Measurements from ENCODE around the gene VAPA. TPM values are rescaled to one million over a fixed set of nuclear protein-coding genes. Genes with fewer than 3 reads are reported as not detected.

VAPA gene
- total RNA-seq, 1 experiment from 2014 or later: 137 TPM

DNA sequence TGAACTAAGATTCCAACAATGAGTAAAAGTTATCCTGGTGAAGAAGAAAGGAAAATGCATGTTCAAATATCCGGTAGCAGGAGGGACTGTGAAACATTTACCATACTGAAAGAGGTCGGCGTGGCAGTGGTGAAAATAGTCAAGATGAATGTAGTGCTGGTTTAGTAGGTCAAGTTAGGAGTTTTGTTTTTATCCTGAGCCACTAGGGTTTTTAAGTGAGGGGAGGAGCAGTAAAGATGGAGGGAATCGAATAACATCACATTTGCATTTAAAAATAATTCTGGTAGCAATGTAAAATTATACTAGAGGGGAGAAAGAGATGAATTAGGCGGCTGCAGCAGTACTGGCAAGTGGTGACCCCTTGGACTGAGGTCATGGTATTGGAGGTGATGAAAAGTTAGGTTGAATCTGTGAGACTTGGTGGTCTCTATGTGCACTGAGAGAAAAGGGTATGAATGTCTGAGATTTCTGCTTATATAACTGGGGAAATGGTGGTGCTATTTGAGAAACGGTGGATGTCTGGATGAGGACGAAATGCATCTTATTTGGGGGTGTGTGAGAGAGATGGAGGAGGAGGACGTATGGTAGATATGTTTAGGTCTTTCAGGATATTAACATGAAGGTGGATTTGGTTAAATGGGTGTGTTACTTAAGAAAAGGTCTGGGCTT is 5.9 kb downstream of the VAPA start (continued):
- TF ChIP-seq, protein P1, sequence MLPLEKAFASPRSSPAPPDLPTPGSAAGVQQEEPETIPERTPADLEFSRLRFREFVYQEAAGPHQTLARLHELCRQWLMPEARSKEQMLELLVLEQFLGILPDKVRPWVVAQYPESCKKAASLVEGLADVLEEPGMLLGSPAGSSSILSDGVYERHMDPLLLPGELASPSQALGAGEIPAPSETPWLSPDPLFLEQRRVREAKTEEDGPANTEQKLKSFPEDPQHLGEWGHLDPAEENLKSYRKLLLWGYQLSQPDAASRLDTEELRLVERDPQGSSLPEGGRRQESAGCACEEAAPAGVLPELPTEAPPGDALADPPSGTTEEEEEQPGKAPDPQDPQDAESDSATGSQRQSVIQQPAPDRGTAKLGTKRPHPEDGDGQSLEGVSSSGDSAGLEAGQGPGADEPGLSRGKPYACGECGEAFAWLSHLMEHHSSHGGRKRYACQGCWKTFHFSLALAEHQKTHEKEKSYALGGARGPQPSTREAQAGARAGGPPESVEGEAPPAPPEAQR (CRISPR knock-in tag; IDR thresholded peaks at IDR 0.05): no peak
- TF ChIP-seq TEAD1 (CRISPR knock-in tag; IDR thresholded peaks at IDR 0.05): no peak
- TF ChIP-seq, protein P2, sequence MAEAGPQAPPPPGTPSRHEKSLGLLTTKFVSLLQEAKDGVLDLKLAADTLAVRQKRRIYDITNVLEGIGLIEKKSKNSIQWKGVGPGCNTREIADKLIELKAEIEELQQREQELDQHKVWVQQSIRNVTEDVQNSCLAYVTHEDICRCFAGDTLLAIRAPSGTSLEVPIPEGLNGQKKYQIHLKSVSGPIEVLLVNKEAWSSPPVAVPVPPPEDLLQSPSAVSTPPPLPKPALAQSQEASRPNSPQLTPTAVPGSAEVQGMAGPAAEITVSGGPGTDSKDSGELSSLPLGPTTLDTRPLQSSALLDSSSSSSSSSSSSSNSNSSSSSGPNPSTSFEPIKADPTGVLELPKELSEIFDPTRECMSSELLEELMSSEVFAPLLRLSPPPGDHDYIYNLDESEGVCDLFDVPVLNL (CRISPR knock-in tag; IDR thresholded peaks at IDR 0.05; ENCODE audit: borderline replicate concordance, low read depth): no peak

DNA sequence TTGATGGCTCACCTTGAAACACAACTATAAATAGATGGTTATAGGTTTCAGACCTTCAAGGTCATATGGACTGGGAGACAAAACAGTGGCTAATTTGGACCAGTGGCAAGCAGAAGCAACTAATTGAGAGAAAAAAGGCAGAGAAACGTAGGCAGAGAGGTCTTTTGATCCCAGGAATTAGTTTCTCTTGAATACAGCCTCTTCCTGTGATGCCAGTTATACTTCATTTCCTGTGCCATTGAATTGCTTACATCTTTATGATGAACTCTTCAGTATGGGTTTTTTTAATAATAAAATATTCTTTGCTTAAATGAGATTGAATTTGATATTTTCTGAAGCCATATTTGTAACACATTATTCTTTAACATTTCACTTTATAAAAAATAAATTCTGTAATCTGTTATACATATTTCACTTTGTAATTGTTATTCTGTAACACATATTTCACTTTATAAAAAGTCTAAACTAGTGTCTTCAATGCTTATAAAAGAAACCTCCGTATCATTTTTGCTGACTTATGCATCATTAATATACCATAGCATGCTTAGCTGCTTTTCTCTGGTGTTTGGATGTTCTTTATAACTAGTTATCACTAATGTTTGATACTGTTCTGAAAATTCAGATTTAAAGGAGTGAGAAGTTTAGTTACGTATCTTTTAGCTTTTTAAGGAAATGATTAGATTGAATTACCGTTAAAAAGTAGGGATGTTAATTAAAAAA is 8.9 kb downstream of the VAPA start:
- ChIA-PET POLR2A (no interaction called here), CTCF (no interaction called here)
- no peak for DNase-seq (ENCODE audit: low spot score)
- no peaks in the 10 kb centered on the region for H3K27me3 Mint-ChIP-seq (ENCODE audit: low read depth)
- H3K27ac Mint-ChIP-seq: no peak overlapping the region
- H3K4me1 Mint-ChIP-seq: peaks cover 44% of the 10 kb centered on the region
- no peaks in the 10 kb centered on the region for H3K9me3 Mint-ChIP-seq
- H3K4me3 Mint-ChIP-seq: no peak overlapping the region
- no peaks in the 10 kb centered on the region for H3K36me3 Mint-ChIP-seq
- TF ChIP-seq EMX1 (CRISPR knock-in tag; IDR thresholded peaks at IDR 0.05): no peak
- TF ChIP-seq, protein P3, sequence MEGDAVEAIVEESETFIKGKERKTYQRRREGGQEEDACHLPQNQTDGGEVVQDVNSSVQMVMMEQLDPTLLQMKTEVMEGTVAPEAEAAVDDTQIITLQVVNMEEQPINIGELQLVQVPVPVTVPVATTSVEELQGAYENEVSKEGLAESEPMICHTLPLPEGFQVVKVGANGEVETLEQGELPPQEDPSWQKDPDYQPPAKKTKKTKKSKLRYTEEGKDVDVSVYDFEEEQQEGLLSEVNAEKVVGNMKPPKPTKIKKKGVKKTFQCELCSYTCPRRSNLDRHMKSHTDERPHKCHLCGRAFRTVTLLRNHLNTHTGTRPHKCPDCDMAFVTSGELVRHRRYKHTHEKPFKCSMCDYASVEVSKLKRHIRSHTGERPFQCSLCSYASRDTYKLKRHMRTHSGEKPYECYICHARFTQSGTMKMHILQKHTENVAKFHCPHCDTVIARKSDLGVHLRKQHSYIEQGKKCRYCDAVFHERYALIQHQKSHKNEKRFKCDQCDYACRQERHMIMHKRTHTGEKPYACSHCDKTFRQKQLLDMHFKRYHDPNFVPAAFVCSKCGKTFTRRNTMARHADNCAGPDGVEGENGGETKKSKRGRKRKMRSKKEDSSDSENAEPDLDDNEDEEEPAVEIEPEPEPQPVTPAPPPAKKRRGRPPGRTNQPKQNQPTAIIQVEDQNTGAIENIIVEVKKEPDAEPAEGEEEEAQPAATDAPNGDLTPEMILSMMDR (IDR thresholded peaks at IDR 0.05): no peak
- no peak for ATAC-seq

DNA sequence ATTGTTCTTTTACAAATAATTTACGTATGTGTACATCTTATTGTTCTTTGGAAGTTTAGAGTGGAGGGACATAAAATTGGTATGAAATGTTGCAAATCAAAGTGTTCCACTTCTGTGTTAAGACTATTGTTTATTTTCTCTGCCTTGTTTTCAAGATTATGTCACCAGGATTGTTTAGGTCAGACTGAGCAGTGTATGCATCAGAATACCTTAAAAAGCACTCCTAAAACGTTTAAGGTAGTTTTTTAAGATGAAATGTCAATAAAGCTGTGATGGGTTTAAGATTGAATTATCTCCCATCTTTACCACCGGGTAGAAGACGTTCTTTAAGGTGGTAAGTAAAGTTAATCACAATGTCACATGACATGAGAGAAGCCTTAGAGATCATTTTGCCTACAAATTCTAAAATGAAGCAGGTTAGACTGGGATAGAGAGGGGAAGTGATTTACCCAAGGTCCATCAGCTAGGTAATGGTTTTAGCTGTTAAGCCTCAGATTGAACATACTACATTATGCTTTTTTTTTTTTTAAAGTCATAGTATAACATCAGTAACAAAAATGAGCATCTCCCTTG is 10.6 kb downstream of the VAPA start:
- ChIA-PET POLR2A (interaction anchor here (2.1 kb wide), 1 partner anchor 11 kb away, joined by 6 read pairs; the partner anchor contains the start of gene VAPA), CTCF (interaction anchor here (0.6 kb wide), 1 partner anchor 10 kb away, joined by 3 read pairs; no protein-coding TSS in a partner anchor)
- H3K27me3 Mint-ChIP-seq (ENCODE audit: low read depth): no peaks in the 10 kb centered on the region
- DNase-seq (ENCODE audit: low spot score) (no peak), ATAC-seq (no peak)
- no peak overlapping the region; the same call in 1 of the 2 replicates for H3K27ac Mint-ChIP-seq
- H3K9me3 Mint-ChIP-seq: no peaks in the 10 kb centered on the region
- H3K4me3 Mint-ChIP-seq: no peak overlapping the region
- peaks cover 60% of the 10 kb centered on the region for H3K4me1 Mint-ChIP-seq
- TF ChIP-seq, protein P3 (IDR thresholded peaks at IDR 0.05): no peak
- H3K36me3 Mint-ChIP-seq: no peaks in the 10 kb centered on the region

DNA sequence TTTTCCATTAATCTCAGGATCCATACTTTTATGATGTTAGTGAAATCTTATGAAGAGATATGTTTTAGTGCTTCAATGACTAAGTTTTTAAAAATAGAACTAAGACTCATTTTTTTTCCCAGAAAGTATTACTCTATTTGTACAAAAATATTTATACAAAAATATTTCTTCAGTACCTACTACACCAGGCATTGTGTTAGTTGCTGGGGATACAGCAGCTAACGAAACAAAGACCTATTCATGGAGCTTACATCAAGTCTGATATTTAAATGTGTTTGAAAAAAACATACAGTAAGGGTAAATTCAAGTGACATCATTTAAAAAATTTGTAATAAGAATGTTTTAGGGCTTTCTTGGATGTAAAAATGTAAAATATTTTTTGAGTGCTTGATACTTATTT is 11.6 kb downstream of the VAPA start:
- ChIA-PET POLR2A (interaction anchor here (2.1 kb wide), 1 partner anchor 12 kb away, joined by 6 read pairs; the partner anchor contains the start of gene VAPA), CTCF (interaction anchor here (1.0 kb wide), 1 partner anchor 350 kb away, joined by 4 read pairs; no protein-coding TSS in a partner anchor)
- Mint-ChIP-seq H3K27me3 (ENCODE audit: low read depth) (no peaks in the 10 kb centered on the region), H3K4me3 (no peak overlapping the region), H3K4me1 (peaks cover 65% of the 10 kb centered on the region), H3K36me3 (no peaks in the 10 kb centered on the region), H3K9me3 (no peaks in the 10 kb centered on the region), H3K27ac (no peak overlapping the region)
- DNase-seq (ENCODE audit: low spot score) (no peak), ATAC-seq (no peak)
- TF ChIP-seq RORB (CRISPR knock-in tag; IDR thresholded peaks at IDR 0.05) (no peak), ESRRA (CRISPR knock-in tag; IDR thresholded peaks at IDR 0.05; ENCODE audit: borderline replicate concordance) (no peak), MYBL2 (CRISPR knock-in tag; IDR thresholded peaks at IDR 0.05) (no peak), ZNF219 (CRISPR knock-in tag; IDR thresholded peaks at IDR 0.05; ENCODE audit: borderline replicate concordance) (no peak), ZNF121 (CRISPR knock-in tag; IDR thresholded peaks at IDR 0.05) (no peak), KAT7 (CRISPR knock-in tag; IDR thresholded peaks at IDR 0.05; ENCODE audit: borderline replicate concordance) (no peak)
- TF ChIP-seq, protein P4, sequence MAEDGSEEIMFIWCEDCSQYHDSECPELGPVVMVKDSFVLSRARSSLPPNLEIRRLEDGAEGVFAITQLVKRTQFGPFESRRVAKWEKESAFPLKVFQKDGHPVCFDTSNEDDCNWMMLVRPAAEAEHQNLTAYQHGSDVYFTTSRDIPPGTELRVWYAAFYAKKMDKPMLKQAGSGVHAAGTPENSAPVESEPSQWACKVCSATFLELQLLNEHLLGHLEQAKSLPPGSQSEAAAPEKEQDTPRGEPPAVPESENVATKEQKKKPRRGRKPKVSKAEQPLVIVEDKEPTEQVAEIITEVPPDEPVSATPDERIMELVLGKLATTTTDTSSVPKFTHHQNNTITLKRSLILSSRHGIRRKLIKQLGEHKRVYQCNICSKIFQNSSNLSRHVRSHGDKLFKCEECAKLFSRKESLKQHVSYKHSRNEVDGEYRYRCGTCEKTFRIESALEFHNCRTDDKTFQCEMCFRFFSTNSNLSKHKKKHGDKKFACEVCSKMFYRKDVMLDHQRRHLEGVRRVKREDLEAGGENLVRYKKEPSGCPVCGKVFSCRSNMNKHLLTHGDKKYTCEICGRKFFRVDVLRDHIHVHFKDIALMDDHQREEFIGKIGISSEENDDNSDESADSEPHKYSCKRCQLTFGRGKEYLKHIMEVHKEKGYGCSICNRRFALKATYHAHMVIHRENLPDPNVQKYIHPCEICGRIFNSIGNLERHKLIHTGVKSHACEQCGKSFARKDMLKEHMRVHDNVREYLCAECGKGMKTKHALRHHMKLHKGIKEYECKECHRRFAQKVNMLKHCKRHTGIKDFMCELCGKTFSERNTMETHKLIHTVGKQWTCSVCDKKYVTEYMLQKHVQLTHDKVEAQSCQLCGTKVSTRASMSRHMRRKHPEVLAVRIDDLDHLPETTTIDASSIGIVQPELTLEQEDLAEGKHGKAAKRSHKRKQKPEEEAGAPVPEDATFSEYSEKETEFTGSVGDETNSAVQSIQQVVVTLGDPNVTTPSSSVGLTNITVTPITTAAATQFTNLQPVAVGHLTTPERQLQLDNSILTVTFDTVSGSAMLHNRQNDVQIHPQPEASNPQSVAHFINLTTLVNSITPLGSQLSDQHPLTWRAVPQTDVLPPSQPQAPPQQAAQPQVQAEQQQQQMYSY (CRISPR knock-in tag; IDR thresholded peaks at IDR 0.05): no peak
- TF ChIP-seq, protein P5, sequence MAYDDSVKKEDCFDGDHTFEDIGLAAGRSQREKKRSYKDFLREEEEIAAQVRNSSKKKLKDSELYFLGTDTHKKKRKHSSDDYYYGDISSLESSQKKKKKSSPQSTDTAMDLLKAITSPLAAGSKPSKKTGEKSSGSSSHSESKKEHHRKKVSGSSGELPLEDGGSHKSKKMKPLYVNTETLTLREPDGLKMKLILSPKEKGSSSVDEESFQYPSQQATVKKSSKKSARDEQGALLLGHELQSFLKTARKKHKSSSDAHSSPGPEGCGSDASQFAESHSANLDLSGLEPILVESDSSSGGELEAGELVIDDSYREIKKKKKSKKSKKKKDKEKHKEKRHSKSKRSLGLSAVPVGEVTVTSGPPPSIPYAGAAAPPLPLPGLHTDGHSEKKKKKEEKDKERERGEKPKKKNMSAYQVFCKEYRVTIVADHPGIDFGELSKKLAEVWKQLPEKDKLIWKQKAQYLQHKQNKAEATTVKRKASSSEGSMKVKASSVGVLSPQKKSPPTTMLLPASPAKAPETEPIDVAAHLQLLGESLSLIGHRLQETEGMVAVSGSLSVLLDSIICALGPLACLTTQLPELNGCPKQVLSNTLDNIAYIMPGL (CRISPR knock-in tag; IDR thresholded peaks at IDR 0.05): no peak
